ENCODE results near the gene CACNA1C.

The CACNA1C gene

DNA sequence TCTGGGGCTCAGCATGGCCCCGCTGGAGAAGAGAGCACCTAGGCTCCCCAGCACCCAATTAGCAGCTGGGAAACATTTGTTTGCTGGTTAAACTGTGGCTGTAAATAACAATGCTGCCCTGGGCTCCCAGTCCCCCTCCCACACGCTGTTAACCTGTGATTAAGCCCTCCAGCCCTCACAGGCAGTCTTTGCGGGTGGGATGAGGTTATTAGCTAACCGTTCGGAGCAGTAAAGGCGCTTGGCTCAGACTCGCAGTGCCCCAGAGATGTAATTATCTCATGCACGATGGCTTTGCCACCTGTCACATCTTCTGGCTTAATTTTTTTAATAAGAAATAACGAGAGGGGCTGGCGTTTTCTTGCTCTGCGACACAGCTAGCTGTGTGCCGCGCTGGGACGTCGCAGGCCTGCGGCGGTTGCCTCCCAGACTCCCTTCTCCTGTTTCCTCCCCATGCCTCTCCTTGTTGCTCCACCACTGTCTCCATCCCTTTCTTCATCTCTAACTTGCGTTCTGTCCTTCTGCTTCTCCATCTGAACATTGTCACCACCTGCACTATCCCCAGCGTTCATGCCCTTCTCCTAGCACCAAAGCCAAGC lies 502.8 kb downstream of the CACNA1C start:
- no peak for TF ChIP-seq EZH2phosphoT487 (IDR thresholded peaks at IDR 0.05; ENCODE audit: borderline replicate concordance, low read length)
- TF ChIP-seq CTCF (IDR thresholded peaks at IDR 0.05; ENCODE audit: low read depth, low read length, poor library complexity, severe bottlenecking), result no peak
- Histone ChIP-seq H3K36me3 (ENCODE audit: control insufficient read depth, low read length) (no peaks in the 10 kb centered on the region), H3K27me3 (ENCODE audit: control insufficient read depth, low read length) (peaks cover 5% of the 10 kb centered on the region), H3K4me1 (ENCODE audit: control insufficient read depth, low read length) (peaks cover 9% of the 10 kb centered on the region), H3K4me3 (ENCODE audit: low read length) (no peak overlapping the region), H3K27ac (ENCODE audit: low read depth, low read length) (no peak overlapping the region), H3K9me2 (replicated peaks; ENCODE audit: control insufficient read depth, low read length) (no peaks in the 10 kb centered on the region), H3K79me2 (ENCODE audit: control insufficient read depth, low read length) (no peaks in the 10 kb centered on the region), H3K9me3 (ENCODE audit: control insufficient read depth, insufficient read depth, low read length) (no peaks in the 10 kb centered on the region), H4K20me1 (ENCODE audit: control insufficient read depth, insufficient read depth, low read depth, low read length) (no peaks in the 10 kb centered on the region), H3K4me2 (ENCODE audit: low read length) (no peak overlapping the region), H3F3A (ENCODE audit: control insufficient read depth, insufficient read depth) (no peaks in the 10 kb centered on the region)

- Histone ChIP-seq H3K9me3 (ENCODE audit: control insufficient read depth, insufficient read depth, low read length) (no peaks in the 10 kb centered on the region), H3K27me3 (ENCODE audit: control insufficient read depth, low read length) (peaks cover 2% of the 10 kb centered on the region; the same call in 1 of the 2 replicates)
- no peak for TF ChIP-seq EZH2phosphoT487 (IDR thresholded peaks at IDR 0.05; ENCODE audit: borderline replicate concordance, low read length)
- TF ChIP-seq CTCF (IDR thresholded peaks at IDR 0.05; ENCODE audit: low read depth, low read length, poor library complexity, severe bottlenecking), result no peak
These were observed 504.8 kb downstream of the CACNA1C start for GRCh38 chr12:2557597-2557996.

GRCh38 chr12:2559931-2560330 lies 507.1 kb downstream of the CACNA1C start:
- Histone ChIP-seq H3K79me2 (ENCODE audit: control insufficient read depth, low read length) (no peaks in the 10 kb centered on the region), H3F3A (ENCODE audit: control insufficient read depth, insufficient read depth) (no peaks in the 10 kb centered on the region), H3K27me3 (ENCODE audit: control insufficient read depth, low read length) (no peaks in the 10 kb centered on the region), H3K27ac (ENCODE audit: low read depth, low read length) (no peak overlapping the region), H3K4me3 (ENCODE audit: low read length) (no peak overlapping the region), H3K36me3 (ENCODE audit: control insufficient read depth, low read length) (no peaks in the 10 kb centered on the region), H3K9me2 (replicated peaks; ENCODE audit: control insufficient read depth, low read length) (no peaks in the 10 kb centered on the region), H3K4me2 (ENCODE audit: low read length) (peak overlapping the region; percentile 14; the same call in 1 of the 2 replicates), H4K20me1 (ENCODE audit: control insufficient read depth, insufficient read depth, low read depth, low read length) (no peaks in the 10 kb centered on the region), H3K9me3 (ENCODE audit: control insufficient read depth, insufficient read depth, low read length) (no peaks in the 10 kb centered on the region), H3K4me1 (ENCODE audit: control insufficient read depth, low read length) (peaks cover 15% of the 10 kb centered on the region)
- TF ChIP-seq EZH2phosphoT487 (IDR thresholded peaks at IDR 0.05; ENCODE audit: borderline replicate concordance, low read length) (no peak), CTCF (IDR thresholded peaks at IDR 0.05; ENCODE audit: low read depth, low read length, poor library complexity, severe bottlenecking) (no peak)

More at GRCh38 chr12:2557597-2557996, 504.8 kb downstream of the CACNA1C start:
- Histone ChIP-seq H3K9me2 (replicated peaks; ENCODE audit: control insufficient read depth, low read length) (no peaks in the 10 kb centered on the region), H3K36me3 (ENCODE audit: control insufficient read depth, low read length) (no peaks in the 10 kb centered on the region), H3K27ac (ENCODE audit: low read depth, low read length) (no peak overlapping the region), H3K4me1 (ENCODE audit: control insufficient read depth, low read length) (peaks cover 15% of the 10 kb centered on the region), H3K79me2 (ENCODE audit: control insufficient read depth, low read length) (no peaks in the 10 kb centered on the region), H3F3A (ENCODE audit: control insufficient read depth, insufficient read depth) (no peaks in the 10 kb centered on the region), H3K4me3 (ENCODE audit: low read length) (no peak overlapping the region), H4K20me1 (ENCODE audit: control insufficient read depth, insufficient read depth, low read depth, low read length) (no peaks in the 10 kb centered on the region), H3K4me2 (ENCODE audit: low read length) (no peak overlapping the region)

Measured in DOHH2 (cell line).